HG03103 (cell line): Measurements from ENCODE around the gene CYP24A1.

ENCODE experiments used
- ATAC-seq: cut with Tn5 transposase; IDR thresholded peaks from one replicate; pipeline ENCODE4 v1.9.1; 2021; ENCODE audit warnings: low read depth; ENCODE audit not compliant: unreplicated experiment

CYP24A1 gene

DNA sequence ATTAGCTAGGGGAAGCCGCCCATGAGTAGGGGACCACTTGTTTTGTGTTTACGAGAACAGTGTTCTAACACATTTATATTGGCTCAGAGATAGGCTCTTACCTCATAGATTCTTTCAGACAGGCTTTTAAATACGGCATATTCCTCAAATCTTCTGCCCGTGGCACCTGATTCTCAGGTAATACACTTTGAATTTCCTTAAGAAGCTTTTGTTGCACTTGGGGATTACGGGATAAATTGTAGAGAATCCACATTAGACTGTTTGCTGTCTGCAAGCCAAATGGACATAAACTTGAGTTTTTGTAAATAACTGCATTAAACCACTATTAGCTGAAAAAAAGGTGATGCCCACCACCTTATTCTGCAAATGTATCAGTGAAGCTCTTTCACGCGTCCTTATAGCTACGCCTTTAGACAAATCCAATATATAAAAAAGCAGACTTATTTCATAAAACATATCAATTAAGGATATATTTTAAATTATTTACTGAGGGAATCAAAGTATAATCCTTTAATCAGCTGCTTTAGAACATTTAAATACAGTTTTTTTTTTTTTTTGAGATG, 14.8 kb downstream of the CYP24A1 start:
- no peak for ATAC-seq

DNA sequence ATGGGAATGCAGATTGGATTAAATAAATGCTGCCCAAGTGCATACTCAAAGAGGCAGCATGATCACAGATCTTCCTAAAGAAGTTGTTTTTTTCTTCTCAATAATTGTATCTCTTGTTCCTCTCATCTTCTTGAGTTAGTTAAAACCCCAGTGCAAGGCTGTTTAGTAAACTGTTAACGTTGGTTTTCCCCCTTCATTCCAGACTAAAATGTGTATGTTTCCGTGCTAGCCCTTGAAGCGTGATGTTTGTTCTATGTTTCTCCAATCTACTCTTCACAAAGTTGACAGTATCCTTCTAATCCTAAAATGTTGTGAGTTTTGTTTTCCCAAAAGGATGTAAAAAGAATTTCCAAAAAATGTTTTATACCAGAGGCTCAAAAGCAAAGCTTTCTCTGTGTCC, 15.6 kb downstream of the CYP24A1 start:
- no peak for ATAC-seq

DNA sequence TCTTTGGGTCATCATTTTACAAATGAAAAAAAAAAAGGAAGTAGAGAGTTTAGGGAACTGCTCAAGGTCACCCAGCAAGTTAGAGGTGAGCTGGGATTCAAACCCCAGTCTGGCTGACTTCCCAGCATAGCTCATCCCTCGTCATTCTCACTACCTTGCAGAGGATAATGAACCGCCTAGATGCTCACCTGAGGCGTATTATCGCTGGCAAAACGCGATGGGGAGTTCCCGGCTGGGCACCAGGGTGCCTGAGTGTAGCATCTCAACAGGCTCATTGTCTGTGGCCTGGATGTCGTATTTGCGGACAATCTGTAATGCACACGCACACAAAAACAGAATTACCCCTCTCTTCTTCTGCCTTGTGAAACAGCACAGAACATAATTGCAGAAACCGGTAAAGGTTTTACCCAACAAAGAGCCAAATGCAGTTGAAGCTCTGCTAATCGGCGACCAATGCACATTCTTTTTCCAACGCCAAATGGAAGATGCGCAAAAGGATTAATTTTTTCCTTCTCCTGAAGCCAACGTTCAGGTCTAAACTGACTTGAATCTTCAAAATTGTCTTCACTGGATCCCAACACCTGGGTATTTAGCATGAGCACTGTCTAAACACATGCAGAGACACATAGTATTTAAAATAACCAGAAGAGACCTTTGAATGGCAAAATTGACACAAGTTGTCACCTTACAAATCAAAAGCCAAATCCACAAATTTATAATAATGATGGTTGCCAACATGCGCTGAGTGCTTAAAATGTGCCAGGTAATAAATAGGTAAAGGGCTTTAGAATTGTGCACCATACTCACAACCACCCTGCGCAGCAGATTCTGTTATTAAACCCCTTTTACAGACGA, 16.6 kb downstream of the CYP24A1 start:
- no peak for ATAC-seq

DNA sequence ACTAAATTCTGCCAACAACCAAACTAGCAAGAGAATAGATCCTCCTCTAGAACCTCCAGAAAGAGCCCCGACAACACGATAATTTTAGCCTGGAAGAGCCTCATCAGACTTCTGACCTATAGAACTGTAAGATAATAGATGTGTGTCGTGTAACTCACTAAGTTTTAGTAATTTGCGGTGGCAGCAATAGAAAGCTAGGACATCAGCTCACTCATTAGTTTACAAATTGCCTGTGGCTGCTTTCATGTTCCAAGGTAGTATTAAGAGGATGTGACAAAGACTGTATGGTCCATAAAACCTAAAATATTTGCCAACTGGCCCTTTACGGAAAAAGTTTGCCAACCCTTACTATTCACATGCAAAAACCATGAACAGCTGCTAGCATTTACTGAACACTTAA, 17.3 kb downstream of the CYP24A1 start:
- no peak for ATAC-seq

DNA sequence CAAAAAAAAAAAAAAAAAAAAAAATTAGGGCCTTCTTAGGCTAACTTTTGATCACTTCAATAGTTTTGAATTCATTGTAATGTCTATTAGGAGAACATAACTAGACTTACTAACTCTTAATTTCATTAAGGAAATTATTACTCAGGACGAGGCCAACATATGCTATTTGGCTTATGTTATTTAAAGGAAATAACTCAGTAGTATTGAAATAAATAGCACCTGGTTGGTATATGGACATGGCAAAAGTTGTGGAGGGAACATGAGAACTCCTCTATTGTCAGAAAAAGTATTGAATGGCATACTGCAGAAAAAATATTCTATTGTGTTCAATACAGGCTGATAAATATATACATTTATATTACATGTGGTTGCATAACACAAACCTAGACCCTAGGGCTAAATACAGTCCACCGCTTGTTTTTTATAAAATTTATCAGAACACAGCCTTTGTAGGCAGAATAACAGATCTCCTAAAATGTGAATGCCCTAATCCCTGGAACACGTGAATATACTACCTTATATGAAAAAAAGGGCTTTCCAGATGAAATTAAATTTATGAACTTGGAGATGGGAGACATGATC, 18.0 kb downstream of the CYP24A1 start:
- no peak for ATAC-seq

DNA sequence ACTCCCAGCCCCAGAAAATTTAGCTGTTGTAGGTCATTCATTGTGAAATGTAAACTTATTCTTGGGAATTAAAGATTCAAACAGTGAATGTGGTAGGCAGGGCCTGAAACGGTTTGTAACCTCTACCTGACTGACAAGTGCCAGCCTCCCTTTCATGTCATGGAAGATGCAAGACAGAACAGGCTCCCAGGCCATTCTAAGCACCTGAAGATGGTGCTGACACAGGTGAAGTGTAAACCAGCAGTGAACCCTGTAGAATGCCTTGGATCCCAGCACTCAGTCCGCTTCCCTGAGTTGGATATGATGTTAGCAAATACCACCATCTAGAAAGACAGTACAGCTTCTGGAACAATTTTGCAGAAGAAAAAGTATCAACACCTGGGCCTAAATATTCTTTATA, 19.3 kb downstream of the CYP24A1 start:
- ATAC-seq: no peak

DNA sequence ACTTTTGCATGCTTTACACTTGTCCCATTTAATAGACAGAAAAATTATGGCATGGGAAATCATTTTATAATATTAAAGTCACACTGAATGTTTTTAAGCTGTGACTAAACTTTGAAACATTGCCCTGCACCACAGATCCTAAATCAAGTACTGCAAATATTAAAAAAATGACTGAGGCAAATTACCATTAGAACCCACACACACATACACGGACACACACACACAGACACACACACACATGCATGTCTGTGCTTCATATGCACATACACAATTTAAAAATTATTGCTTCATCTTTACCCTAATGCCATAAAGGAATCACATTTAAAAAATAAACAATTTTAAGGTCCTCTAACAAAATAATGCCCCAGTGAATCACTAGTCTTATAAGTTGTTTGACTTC, 19.9 kb downstream of the CYP24A1 start:
- ATAC-seq: no peak

DNA sequence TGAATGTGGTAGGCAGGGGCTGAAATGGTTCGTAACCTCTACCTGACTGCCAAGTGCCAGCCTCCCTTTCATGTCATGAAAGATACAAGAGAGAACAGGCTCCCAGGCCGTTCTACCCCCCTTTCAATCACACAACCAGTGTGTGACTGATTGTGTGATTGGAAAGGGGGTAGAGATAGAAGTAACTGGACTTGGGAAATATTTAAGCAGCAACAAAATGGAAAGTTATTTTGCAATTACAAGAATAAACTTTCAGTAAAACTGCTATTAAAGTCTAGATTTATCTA, 20.8 kb downstream of the CYP24A1 start:
- no peak for ATAC-seq

DNA sequence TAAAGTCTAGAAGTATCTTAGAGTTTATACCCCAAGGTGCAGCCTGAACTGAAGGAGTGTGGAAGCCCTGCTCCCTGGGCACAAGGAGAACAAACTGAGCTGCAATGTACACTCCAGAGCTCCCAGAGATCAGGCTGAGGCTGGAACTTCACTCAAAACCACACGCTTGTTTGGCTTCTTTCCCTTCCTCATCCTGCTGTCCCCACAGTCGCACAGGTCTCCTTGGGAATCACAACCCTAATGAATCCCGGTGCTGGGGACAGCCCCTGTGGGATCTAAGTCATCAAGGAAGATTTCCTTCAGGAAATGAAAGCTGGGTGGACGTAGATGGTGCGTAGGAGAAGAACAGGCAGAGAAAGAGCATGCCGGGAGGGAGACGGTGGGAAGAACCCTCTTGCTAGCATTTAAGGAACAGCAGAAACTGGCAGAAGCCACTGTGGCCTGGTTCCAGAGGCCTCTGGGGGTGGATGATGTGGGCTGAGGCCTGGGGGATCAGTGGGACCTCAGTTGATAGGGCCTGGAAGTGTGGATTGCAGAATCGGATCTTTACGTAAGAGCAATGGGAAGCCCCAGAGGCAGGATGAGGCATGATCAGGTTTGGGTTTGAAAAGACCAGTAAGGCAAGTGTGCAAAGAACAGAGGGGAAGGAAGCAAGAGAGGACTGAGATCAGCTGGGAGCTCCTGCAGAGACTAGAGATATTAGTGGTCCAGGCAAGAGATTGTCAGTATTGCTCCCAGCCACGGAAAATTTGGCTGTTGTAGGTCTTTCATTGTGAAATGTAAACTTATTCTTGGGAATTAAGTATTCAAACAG, 21.4 kb downstream of the CYP24A1 start:
- ATAC-seq: no peak

DNA sequence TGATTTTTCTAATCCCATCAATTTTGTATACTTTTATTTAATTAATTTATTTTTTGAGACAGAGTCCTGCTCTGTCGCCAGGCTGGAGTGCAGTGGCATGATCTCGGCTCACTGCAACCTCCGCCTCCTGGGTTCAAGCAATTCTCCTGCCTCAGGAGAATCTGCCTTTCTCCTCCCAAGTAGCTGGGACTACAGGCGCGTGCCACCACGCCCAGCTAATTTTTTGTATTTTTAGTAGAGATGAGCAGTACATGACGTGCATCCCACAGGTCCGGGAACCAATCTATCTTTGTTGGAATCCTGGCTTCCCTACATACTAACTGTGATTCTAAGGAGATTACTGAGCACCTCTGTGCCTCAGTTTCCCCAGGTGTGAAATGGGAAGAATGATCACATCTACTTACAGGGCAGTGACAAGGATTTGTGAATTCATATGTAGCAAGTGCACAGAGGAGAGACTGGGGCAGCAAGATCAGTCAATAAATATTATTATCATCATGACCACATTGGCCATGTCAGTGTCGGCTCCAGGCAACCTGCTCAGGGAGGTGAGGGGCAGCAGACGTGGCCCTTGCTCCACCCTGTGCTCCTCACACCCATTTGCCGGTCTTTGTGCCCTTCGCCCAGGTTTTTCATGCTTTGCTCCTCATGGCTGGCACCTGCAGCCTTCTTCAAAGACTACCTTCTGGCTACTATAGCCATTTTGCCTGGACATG, 22.1 kb downstream of the CYP24A1 start:
- ATAC-seq: no peak

DNA sequence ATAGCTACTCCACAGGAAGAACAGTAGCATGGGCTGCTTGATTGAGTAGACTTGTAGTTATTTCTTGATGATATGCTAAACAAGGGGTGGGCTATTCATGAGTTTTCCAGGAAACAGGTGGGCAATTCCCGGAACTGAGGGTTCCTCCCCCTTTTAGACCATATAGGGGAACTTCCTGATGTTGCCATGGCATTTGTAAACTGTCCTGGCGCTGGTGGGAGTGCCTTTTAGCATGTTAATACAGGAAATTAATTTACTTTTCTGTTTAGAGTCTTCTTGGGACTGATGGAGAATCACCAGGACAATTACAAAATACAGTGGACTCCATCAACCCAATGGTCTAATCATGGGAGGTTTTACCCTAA, 22.7 kb downstream of the CYP24A1 start:
- no peak for ATAC-seq

DNA sequence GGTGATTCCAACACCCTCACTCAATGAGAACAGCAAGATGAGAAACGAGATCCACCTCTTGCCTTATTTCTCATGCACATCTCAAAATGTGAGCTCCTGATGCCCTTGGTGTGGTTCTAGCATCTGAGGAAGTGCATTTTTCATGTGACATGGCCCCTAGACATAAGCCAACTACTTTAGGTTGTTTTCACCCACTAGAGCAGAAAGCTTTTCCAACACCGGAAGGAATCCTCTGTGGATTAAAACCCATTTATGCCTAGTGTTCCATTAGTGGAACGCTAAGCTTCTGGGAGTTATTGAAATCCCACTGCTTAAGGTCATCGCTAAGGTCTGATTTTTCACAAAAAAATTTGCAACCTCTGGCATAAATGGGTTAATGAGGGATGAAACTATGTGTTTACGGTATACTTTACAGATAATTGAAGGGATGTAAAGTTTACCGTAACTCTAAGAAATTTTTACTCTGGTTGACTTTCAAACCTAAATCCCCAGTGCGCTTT, 24.0 kb downstream of the CYP24A1 start:
- no peak for ATAC-seq

DNA sequence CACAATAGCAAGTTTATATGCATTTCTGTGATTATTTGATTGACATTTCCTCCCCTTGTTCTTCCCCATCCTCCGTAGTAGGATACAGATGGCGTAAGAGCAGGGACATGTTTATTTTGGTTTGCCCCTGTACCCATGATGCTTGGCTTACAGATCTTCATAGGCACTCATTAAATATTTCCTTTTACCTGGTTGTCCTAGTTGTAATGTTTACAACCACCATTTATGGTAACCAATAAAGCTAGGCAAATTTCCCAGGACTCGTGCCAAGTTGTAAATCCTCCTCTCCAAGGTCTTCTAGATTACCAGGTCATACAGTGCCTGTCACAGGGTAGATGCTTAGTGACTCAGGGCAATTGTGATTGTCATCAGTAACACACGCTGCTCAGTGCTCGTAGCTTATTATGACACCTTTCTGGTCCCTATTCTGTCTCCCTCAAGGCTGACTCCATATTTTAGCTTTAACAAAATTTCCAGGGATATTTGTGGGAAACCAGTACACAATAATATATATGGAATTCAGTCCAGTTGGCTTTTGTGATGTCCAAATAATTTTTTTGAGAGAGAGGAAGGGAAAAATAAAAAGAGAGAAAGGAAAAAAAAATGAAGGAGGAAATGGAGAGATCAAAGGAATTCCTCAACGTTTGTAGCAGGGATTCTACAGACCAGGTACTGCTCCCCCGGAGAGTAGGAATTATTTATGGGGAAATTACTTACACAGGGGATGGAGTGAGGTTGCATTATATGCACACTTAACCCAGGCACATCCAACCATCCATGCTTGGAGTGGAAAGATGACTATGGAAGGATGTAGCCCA, 24.6 kb downstream of the CYP24A1 start:
- ATAC-seq: no peak

DNA sequence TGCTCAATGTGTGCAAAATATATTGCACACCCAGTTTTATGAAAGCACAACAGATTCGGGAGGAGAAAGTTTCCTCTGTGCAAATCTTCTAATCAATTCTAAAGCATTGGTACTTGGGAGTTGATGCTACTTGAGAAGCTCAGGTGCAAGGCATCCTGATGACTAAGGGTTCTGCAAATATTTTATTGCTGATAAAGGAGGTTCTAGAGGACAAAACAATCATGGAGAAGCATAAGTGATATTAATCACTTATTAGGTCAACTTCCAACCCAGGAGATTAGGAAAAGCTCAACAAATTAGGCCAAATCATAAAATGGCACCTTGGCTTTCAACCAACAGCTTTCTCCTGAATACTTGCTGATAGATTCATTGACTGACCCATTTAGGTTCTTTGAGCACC, 27.1 kb downstream of the CYP24A1 start:
- no peak for ATAC-seq

DNA sequence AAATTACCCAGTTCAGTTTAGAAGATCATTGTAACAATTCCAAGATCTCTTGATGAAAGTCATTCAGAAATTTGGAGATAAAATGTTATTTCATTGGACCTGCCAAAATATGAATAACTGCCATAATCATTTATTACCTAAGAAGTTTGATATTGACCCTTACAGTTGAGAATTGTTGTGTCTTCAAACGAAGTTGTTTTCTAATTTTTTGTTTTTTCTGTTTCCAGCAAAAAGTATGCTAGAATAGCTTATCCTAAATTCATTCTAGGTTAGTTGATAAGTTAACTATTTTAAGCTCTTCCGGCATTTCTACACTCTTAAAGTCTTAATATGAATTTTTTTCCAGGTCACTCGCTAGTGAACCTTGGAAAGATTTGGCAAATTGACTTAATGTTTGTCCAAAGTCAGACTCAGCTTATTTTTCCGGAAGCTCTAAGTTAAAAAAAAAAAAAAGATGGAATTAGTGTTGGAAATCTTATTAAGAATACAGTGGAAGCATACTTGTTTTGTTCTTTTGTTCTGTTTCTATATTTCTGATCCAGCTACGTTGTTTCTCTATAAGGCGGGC, 28.9 kb downstream of the CYP24A1 start:
- no peak for ATAC-seq

DNA sequence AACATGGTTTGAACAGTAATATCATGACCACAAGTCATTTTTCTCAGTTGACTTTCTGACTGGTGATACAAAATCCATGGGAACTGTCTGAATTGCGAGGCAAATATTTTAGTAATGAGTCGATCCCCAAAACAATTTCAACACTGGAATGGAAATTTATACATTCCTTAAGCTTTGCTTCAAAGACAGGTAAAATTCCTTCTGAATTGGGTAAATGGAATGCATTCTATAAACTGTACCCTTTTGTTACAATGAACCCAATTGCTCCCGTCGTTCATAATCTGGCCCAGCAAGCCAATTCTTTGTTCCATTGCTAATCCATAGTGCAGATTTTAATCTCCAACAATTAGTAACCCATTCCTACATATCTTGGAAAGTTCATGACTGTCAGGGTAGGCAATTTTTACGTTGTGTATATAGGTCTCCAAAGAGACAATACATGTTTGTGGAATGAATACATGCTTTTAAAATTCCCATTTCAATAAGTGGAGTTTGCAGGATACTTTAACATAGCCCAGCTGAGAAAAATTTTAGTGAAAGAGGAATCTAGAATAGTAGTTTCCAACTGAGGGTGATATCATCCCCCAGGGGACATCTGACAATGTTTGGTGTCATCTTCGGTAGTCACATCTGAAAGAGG, 32.7 kb downstream of the CYP24A1 start:
- ATAC-seq: no peak

DNA sequence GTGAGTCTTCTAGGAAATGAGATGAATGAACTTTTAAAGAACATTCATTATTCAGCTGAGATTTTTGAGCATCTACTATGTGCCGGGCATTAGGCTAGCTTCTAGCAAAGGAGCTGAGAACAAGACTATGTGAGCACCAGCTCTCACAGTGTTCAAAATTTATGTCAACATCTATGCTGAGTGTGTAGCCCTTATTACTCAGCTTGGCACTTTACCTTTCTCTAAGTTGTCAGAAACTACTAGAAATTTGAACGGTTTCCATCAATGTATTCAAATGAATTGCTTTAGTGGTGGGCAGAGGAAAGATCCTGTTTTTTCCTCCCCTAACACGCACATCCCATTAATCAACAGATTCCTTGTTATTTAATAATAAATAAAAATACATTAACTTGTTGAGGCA, 33.3 kb downstream of the CYP24A1 start:
- no peak for ATAC-seq

DNA sequence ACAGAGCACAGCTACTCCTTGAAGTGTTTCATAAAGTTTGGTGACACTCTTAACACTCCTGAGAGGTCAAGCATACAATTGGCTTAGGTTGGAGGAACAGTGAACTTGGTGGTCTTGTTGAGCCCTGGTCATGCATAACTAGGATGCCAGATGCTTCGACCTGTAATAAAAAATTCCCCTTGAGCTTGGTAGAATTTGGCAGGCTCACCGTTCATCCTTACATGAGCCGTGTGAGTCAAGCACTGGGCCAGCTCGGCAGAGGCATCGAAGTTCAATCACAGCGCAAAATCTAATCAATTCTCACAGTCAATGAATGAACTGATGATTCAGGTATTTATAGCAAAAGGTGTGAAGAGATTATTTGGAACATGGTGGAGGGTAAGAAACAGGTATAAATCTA, 33.7 kb downstream of the CYP24A1 start:
- ATAC-seq: no peak

DNA sequence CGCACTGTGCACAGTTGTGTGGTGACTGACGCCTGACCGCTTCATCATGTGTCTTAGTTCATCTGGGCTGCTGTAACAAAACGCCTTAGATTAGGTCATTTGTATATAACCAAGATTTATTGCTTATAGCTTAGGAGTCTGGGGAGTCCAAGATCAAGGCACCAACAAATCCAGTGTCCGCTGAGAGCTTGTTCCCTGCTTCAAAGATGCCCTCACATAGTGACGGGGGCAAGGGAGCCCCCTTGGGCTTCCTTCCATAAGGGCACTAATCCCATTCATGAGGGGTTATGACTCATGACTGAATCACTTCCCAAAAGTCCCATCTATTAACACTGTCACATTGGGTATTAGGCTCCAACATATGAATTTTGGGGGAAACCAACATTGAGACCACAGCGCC, 34.6 kb downstream of the CYP24A1 start:
- no peak for ATAC-seq
